Keratinocyte (primary cell): Measurements from ENCODE around the gene ALOX12B. TPM values are rescaled to one million over a fixed set of nuclear protein-coding genes. Genes with fewer than 3 reads are reported as not detected.

Experiments
- DNase-seq: peaks from one replicate; pipeline ENCODE4 v3.0.0-alpha.2; 2011; ENCODE audit warnings: low read depth, missing footprints, low spot score
- FAIRE-seq: peaks from 2 replicates; lab custom pipeline; 2011; peaks lifted over from hg19 to GRCh38; lab: Jason Lieb, UNC
- H2AFZ ChIP-seq: 2 replicates; pipeline ENCODE4 v1.6.0; 2012; ENCODE audit warnings: low read length, control low read depth, inconsistent platforms; ENCODE audit not compliant: control insufficient read depth
- H3K27ac ChIP-seq: 2 replicates; pipeline ENCODE4 v1.5.1; 2011; ENCODE audit warnings: low read length; ENCODE audit not compliant: control insufficient read depth, insufficient read depth
- H3K27me3 ChIP-seq: 3 replicates; pipeline ENCODE4 v1.6.0; 2011; ENCODE audit warnings: low read length; ENCODE audit not compliant: control insufficient read depth, insufficient read depth; ENCODE audit errors: extremely low read depth
- H3K36me3 ChIP-seq, 2 experiments: 2 replicates in 1 of 2; 3 replicates in 1 of 2; pipeline ENCODE4 v1.5.1; 2011; ENCODE audit warnings: low read length in 2 of 2, mild to moderate bottlenecking in 1 of 2; ENCODE audit not compliant: control insufficient read depth in 2 of 2, insufficient read depth in 2 of 2; ENCODE audit errors: extremely low read depth in 1 of 2
- H3K4me1 ChIP-seq: 3 replicates; pipeline ENCODE4 v1.5.1; 2011; ENCODE audit warnings: low read length; ENCODE audit not compliant: control insufficient read depth, insufficient read depth; ENCODE audit errors: extremely low read depth
- H3K4me2 ChIP-seq: 3 replicates; pipeline ENCODE4 v1.6.0; 2011; ENCODE audit warnings: low read depth, low read length; ENCODE audit not compliant: control insufficient read depth, insufficient read depth; ENCODE audit errors: extremely low read depth
- H3K4me3 ChIP-seq, 3 experiments: fragments of 200-600 bp in 1 of 3; sonication (generic) in 1 of 3; 2 replicates in 2 of 3; 3 replicates in 1 of 3; pipeline ENCODE4 v1.5.1; 2011 to 2016; ENCODE audit warnings: low read length in 3 of 3, mild to moderate bottlenecking in 3 of 3, control low read depth in 2 of 3, inconsistent platforms in 1 of 3, low read depth in 1 of 3, mixed read lengths in 1 of 3, mixed run types in 1 of 3, moderate library complexity in 1 of 3; ENCODE audit not compliant: control insufficient read depth in 2 of 3, insufficient read depth in 2 of 3; ENCODE audit errors: extremely low read depth in 1 of 3
- H3K79me2 ChIP-seq: 2 replicates; pipeline ENCODE4 v1.6.0; 2012; ENCODE audit warnings: low read length; ENCODE audit not compliant: control insufficient read depth, insufficient read depth
- H3K9ac ChIP-seq: 3 replicates; pipeline ENCODE4 v1.6.0; 2011; ENCODE audit warnings: low read length; ENCODE audit not compliant: control insufficient read depth, insufficient read depth; ENCODE audit errors: extremely low read depth
- H3K9me1 ChIP-seq: 3 replicates; pipeline ENCODE4 v1.6.0; 2011; ENCODE audit warnings: low read length; ENCODE audit not compliant: control insufficient read depth, insufficient read depth; ENCODE audit errors: extremely low read depth
- H3K9me3 ChIP-seq: 2 replicates; pipeline ENCODE4 v1.5.1; 2012; ENCODE audit warnings: low read depth, low read length; ENCODE audit not compliant: control insufficient read depth
- H4K20me1 ChIP-seq: 3 replicates; pipeline ENCODE4 v1.6.0; 2011; ENCODE audit warnings: low read length; ENCODE audit not compliant: control insufficient read depth, insufficient read depth; ENCODE audit errors: extremely low read depth
- EZH2 ChIP-seq: IDR thresholded peaks from one replicate; pipeline ENCODE4 v1.6.1; 2012; ENCODE audit warnings: inconsistent platforms, mild to moderate bottlenecking, low read length, moderate library complexity
- dilution Hi-C: fragments of 300-500 bp; cut with MboI; formaldehyde crosslinking; loops from one replicate; pipeline ENCODE4 v1.7.0; 2020; ENCODE audit warnings: low sequenced_read_pairs; ENCODE audit not compliant: extremely low pct_ligation_motif_present
- polyA plus RNA-seq, 5 experiments: library from polyadenylated mRNA; depleted of rRNA in 3 of 5; stranded (reverse) in 3 of 5; stranded (forward) in 1 of 5; unstranded in 1 of 5; fragments of >200 nt; gene quantifications; 1 replicate in 1 of 5; 2 replicates in 3 of 5; 3 replicates in 1 of 5; pipeline versions ENCODE4 v1.2.1 to v1.2.3, GENCODE V29; 2011 to 2012; ENCODE audit warnings: missing spikeins in 2 of 5, low read depth in 1 of 5, low replicate concordance in 1 of 5
- TF ChIP-seq, protein P1 (sequence below), 3 experiments: IDR thresholded peaks in 1 of 3; conservative IDR thresholded peaks in 1 of 3; optimal IDR thresholded peaks in 1 of 3; 2 replicates in 2 of 3; 3 replicates in 1 of 3; pipeline versions ENCODE3 to v1.5.1; 2011; ENCODE audit warnings: low read length in 3 of 3, mild to moderate bottlenecking in 3 of 3, moderate library complexity in 2 of 3, control low read depth in 1 of 3, inconsistent platforms in 1 of 3; ENCODE audit not compliant: insufficient read depth in 2 of 3; ENCODE audit errors: extremely low read depth in 1 of 3

ALOX12B gene
- polyA plus RNA-seq, 1 donor (not counting 4 experiments of a cell fraction or from before 2014, with no cell fraction given) = 0.47 TPM

DNA sequence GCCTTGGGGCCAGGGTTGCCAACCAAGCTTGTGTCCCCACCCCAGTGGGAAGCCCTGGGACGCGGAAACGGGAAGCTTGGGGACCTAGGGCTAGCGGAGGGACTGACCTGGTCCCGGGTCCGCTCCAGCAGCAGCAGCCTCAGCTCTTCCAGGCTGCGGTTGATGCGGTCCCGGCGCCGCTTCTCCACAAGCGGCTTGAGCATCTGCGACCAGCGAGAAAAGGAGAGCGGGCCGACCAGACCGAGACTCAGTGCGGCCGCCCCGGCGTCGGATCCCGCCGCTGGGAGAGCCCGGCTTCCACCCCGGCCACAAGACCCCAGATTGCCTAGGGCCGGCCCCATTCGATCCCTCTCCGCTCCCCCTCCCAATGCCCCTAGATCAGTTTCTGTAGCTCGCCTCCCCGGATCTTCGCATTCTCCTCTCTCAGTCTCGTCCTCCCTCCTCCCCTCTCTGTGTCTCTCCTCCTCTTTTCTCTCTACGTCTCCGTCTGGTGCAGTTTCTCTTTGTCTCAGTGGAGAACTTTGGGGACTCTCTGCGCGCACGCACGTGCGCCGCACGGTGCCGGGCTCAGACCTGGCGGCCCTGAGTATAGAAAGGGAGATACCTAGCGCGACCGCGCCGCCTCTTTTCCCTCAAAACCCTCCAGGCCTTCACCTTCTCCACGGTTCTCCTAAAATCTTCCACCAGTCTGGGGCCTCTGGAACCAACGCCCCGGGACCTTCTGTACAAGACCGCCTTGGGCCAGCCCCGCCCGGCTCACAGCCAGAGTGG is 35.6 kb upstream of the ALOX12B start:
- Histone ChIP-seq H3K27ac (no peak overlapping the region), H2AFZ (peak overlapping the region; percentile 78), H3K4me3 (peak overlapping the region; percentile 49 to 93 (median 78)), H3K9me1 (peaks cover 3% of the 10 kb centered on the region), H4K20me1 (peaks cover 4% of the 10 kb centered on the region), H3K4me1 (peaks cover 46% of the 10 kb centered on the region), H3K79me2 (no peaks in the 10 kb centered on the region), H3K36me3 (no peaks in the 10 kb centered on the region), H3K27me3 (peaks cover 26% of the 10 kb centered on the region), H3K4me2 (peak overlapping the region; percentile 92), H3K9me3 (no peaks in the 10 kb centered on the region), H3K9ac (peak overlapping the region; percentile 69)
- DNase-seq = no peak
- dilution Hi-C loops = no loop called here
- FAIRE-seq = no peak
- TF ChIP-seq EZH2 = no peak
- TF ChIP-seq, protein P1, sequence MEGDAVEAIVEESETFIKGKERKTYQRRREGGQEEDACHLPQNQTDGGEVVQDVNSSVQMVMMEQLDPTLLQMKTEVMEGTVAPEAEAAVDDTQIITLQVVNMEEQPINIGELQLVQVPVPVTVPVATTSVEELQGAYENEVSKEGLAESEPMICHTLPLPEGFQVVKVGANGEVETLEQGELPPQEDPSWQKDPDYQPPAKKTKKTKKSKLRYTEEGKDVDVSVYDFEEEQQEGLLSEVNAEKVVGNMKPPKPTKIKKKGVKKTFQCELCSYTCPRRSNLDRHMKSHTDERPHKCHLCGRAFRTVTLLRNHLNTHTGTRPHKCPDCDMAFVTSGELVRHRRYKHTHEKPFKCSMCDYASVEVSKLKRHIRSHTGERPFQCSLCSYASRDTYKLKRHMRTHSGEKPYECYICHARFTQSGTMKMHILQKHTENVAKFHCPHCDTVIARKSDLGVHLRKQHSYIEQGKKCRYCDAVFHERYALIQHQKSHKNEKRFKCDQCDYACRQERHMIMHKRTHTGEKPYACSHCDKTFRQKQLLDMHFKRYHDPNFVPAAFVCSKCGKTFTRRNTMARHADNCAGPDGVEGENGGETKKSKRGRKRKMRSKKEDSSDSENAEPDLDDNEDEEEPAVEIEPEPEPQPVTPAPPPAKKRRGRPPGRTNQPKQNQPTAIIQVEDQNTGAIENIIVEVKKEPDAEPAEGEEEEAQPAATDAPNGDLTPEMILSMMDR (optimal IDR thresholded peaks at IDR 0.05 in 1 of 3, IDR thresholded peaks at IDR 0.05 in 1 of 3, conservative IDR thresholded peaks at IDR 0.05 in 1 of 3; ENCODE audit: extremely low read depth in 1 of 3, insufficient read depth in 2 of 3, low read length in 3 of 3) = no peak

DNA sequence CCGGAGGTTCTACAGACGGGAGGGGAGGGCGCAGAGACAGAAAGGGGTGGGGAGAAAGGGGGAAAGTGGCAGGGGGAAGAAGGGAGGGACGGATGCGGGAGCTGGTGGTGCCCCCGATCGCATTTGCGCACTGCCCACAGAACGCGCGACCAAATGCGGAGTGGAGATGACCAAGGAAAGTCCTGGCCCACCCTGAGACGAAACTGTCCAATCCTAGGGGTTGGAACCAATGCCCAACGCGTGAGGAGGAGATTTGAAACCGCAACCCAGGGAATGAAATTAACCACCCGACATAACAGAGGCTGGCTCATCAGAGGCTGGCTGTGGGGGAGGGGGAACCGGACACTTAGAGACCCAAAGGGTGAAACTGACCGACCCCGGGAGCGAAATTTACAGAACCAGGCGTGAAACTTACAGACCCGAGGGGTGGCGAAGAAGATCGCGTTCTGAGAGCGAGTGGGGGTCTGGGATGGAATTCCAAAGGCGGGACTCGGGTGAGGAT is 35.0 kb upstream of the ALOX12B start:
- dilution Hi-C loops = no loop called here
- FAIRE-seq = no peak
- peak overlapping the region; percentile 78 for H2AFZ ChIP-seq
- H4K20me1 ChIP-seq = peaks cover 4% of the 10 kb centered on the region
- no peak for DNase-seq
- peak overlapping the region; percentile 49 to 93 (median 78) for H3K4me3 ChIP-seq
- H3K4me2 ChIP-seq = peak overlapping the region; percentile 92
- no peaks in the 10 kb centered on the region for H3K79me2 ChIP-seq
- peaks cover 3% of the 10 kb centered on the region for H3K9me1 ChIP-seq
- H3K9me3 ChIP-seq = no peaks in the 10 kb centered on the region
- peaks cover 52% of the 10 kb centered on the region for H3K4me1 ChIP-seq
- peaks cover 26% of the 10 kb centered on the region for H3K27me3 ChIP-seq
- H3K9ac ChIP-seq = peak overlapping the region; percentile 69
- no peak for TF ChIP-seq EZH2
- TF ChIP-seq, protein P1 (optimal IDR thresholded peaks at IDR 0.05 in 1 of 3, IDR thresholded peaks at IDR 0.05 in 1 of 3, conservative IDR thresholded peaks at IDR 0.05 in 1 of 3; ENCODE audit: extremely low read depth in 1 of 3, insufficient read depth in 2 of 3, low read length in 3 of 3) = no peak
- no peaks in the 10 kb centered on the region for H3K36me3 ChIP-seq
- H3K27ac ChIP-seq = no peak overlapping the region
